ENCODE data around the gene ZNF837.

DNA sequence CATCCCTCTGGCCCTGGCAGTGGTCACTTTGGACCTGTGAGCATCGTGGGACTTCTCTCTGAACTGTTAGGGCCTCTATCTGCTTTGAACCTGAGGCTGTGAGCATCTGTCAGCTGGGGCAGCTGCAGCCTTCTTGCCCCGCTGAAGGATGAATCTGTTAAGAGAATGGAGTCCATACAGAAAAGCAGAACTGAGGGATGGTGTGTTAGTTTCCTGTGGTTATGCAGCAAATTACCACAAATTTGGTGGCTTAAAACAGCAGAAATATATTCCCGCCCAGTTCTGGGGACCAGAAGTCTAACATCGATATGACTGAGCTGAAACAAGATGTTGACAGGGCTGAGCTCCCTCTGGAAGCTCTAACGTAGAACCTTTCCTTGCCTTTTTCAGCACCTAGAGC is 16.7 kb downstream of the ZNF837 start:
- TF ChIP-seq FOXM1 (IDR thresholded peaks at IDR 0.05; ENCODE audit: borderline replicate concordance) (no peak), SP1 (IDR thresholded peaks at IDR 0.05) (no peak), SUZ12 (IDR thresholded peaks at IDR 0.05) (no peak), CTBP1 (IDR thresholded peaks at IDR 0.05; ENCODE audit: borderline replicate concordance) (no peak)

All from HEK293T (cell line).